NCI-H1930 (cell line): ENCODE data around the gene EXOC3L4.

Experiments
- DNase-seq, 2 experiments: peaks; one replicate each; lab custom pipeline; 2025; lab: John Stamatoyannopoulos, UW

EXOC3L4 gene

DNA sequence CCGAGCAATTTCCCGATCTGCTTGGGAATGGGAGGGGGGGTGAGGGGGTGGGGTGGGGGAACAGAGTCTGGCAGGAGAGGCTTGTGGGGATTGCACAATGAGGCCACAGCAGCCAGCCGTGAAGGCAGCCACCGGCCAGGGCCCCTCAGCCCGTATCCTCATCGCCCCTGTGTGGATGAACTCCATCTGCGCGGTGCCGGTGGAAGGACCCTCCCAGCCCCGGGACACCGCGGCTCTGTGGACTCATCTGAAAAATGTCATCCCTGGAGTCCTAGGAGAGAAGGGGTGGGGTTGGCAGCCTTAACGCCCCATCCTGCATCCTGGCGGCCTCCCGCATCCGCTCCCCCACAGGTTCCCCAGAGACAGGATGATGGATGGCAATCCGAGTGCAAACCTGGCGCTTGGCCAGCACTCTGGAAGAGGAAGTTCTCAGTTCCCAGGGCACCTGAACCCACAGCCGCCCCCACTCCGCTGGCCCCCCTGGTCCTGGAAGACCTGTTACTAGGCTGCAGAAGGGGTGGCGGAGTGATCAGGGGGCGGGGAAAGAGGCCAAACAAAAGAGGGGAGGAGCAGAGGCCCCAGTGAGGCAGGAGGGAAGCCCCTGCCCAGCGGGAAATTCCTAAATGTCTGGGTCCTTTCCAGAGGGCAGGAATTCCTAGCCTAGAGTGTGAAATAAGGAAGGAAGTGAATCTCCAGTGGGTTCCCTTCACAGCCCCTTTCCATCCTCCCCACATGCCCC lies 27.5 kb downstream of the EXOC3L4 start:
- peak in 1 of 2 experiments; percentile 8 for DNase-seq

DNA sequence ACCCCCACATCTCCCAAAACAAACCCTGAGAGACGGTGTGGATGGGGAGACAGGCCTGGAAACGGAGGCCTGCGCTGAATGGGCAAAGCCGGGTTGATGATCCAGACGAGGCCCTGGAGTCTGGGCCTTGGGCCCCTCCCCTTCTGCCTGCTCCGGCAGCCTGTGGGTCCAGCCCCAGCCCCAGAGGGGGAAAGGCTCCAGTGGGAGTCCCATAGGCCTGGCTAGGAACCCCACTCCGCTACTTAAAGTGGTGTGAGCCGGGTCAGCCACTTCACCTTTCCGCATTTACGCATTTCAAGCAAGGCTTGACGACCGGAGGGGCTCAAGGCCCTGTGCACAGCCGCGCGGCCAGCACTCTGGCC lies 28.0 kb downstream of the EXOC3L4 start:
- no peak for DNase-seq

DNA sequence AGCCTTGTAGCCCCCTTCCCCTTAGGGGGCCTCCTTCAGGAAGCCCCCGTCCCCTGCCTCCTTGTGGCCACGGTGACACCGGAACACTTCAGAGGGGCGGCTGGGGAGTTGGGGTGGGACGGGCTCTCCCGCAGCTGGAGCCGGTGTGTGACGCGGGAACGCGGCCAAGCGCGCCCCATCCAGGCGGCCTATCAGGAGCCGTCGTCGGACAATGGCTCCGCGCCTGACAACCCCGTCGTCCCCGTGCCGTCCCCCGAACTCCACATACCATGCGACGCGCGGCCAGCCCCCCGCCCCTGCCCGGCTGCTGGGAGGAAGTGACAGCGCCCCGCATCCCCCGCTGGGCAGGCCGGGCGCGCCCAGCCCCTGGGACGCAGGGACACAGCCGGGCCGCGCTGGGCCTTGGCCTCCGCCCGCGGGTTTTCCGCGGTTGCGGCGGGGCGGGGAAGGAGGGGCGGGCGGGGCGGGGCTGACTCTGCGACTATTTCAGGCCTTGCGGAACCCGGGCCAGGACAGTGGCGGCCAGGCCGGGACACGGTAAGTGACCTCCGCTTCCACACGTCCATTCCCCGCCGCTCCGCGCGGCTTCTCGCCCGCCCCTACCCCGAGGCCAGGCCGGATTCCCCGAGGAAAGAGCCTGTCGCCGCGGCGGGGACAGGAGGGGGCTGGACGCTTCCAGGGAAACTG lies 28.6 kb downstream of the EXOC3L4 start, which contains the start of gene TNFAIP2:
Gene TNFAIP2 (plus strand): TSS at position 515 of the 687 bp plus-strand sequence. CDS start 2,997 bp downstream, outside the sequence.
- DNase-seq = no peak

DNA sequence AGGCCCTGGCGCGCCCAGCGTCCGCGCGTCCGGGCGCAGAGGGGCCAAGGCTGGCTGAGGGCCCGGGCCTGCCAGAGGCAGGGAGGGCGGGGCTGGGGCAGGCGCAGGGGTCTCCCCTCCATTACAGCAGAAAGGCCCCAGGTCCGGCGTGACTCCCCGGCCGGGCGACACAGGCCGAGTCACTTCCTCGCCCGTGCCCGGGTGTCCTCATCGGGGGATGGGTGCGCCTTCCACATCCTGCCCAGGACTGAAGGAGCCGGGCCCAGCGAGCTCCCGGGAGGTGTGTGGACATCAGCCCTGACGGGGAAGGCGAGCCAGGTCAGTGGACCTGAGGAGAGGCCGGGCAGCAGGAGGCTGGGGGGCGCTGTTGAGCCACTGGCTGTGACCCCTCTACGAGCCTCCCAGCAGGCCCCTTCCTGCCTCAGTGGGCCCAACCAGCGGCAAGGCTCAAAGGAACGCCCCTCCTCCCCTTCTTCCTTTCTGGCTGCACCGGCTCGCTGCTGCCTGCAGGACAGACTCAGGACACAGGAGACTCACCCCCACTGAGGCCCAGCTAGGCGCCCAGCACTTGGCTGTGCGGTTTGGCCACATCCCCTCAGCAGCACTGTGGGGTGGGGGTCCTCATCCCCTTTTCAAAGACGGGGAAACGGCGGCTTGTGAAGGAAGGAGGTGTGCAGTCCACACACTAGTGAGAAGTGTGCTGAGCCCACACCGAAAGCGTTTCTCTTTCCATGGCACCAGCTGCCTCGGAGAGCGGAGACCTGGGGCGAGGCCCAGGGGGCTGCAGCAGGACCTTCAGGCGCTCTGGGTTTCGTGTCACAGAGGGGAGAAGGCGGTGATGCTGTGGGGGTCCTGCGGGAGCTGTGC lies 29.3 kb downstream of the EXOC3L4 start:
- no peak for DNase-seq

DNA sequence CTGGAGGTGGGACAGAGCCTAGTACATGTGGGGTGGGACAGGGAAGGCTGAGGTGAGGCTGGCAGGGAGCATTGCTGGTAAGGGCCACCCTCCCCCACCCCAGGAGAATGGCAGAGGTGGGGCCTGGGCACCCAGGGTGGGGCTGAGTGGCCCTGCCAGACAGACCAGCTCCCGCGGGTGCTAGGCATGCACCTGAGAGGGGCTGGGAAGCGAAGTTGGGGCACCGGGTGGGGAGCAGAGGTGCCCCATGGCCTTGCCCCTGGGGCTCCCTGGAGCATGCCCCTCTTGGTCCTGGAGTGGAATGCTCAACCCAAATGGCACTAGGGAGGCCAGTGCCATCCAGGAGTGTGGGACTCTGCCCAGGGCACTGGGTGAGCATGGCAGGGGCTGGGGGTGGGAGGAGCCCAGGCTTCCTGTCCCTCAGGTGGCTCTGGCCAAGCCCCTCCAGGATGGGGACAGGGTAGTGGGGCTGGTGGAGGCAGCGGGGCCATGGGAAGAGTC lies 30.0 kb downstream of the EXOC3L4 start:
- no peak for DNase-seq

DNA sequence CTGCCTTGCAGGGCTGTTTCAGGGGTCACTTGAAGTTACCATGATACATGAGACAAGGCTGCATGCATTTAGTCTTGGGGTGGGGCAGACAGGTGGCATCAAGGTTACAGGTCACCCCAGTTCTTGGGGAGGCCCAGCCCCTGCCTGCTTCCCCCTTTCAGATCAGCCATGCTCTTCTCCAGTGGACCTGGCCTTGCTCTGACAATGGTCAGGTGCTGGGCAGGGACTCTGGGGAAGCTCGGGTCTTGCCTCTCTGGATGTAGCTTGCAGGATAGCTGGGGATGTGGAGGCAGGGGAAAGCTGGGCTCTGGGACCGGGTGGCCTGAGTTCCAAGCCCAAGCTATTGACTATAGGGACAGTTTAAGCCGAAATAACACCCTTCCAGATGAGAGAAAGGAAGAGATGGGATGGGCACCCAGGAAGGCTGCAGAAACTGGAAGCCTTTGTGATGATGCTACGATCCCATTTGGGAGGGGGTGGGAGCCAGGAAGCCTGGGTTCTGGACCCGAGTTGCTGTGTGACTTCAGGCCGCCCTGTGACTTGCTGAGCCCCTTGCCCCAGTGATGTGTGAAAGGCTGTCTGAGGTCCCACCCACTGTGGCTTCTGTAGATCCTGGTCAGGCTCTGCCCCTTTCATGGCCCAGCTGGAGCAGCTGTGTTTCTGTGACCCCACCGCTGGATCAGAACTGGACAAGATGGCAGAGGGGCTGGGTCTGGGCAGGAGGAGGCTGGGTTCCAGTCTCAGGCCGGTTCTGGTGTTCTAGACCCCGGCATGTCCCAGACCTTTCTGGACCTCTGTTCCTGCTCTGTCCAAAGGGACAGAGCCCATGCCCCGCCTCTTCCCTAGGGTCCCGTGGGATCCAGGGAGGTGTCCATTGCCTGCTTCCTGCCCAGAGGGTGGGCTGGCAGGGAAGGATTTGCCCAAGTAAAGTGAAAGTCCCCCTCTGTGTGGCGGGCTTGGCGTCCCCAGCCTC lies 30.9 kb downstream of the EXOC3L4 start:
- DNase-seq = no peak

DNA sequence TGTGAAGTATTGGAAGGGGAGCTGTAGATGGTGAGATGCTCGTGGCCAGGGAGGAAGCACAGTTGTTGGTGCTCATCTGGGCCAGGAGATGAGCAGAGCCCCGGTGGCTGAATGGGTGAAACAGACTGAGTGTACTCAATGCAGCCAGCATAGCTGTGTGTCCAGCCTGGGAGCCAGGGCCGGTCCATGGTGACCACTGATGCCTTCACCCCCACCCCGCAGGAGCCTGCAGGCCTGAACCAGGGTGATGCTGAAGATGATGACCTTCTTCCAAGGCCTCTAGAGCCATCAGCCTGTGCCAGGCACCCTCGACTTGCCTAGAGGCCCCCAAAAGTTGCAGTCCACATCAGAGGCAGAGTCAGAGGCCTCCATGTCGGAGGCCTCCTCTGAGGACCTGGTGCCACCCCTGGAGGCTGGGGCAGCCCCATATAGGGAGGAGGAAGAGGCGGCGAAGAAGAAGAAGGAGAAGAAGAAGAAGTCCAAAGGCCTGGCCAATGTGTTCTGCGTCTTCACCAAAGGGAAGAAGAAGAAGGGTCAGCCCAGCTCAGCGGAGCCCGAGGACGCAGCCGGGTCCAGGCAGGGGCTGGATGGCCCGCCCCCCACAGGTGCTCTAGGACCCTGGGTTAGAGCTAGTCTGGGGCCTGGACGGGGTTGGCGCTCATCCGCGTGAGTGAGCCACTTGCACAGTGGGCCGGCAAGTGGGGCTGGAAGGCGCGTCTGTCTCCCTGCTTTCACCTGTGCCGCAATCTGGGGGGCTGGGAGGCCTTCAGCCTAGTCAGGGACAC lies 31.8 kb downstream of the EXOC3L4 start:
- DNase-seq = no peak

DNA sequence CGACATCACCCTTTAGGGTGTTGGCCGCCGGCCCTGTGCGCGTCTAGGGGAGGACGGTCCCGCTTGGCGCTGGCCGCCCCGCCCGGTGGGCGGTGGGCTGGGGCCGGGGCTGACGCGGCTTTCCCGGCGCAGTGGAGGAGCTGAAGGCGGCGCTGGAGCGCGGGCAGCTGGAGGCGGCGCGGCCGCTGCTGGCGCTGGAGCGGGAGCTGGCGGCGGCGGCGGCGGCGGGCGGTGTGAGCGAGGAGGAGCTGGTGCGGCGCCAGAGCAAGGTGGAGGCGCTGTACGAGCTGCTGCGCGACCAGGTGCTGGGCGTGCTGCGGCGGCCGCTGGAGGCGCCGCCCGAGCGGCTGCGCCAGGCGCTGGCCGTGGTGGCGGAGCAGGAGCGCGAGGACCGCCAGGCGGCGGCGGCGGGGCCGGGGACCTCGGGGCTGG lies 32.4 kb downstream of the EXOC3L4 start:
- no peak for DNase-seq

DNA sequence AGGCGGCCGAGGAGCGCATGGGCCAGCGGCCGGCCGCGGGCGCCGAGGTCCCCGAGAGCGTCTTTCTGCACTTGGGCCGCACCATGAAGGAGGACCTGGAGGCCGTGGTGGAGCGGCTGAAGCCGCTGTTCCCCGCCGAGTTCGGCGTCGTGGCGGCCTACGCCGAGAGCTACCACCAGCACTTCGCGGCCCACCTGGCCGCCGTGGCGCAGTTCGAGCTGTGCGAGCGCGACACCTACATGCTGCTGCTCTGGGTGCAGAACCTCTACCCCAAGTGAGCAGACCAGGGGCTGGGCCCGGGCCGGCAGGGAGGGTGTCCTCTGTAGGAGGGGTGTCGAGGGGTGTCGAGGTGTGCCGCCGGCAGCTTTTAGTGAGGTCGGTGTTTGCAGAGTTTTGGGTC lies 32.8 kb downstream of the EXOC3L4 start:
- DNase-seq = no peak

DNA sequence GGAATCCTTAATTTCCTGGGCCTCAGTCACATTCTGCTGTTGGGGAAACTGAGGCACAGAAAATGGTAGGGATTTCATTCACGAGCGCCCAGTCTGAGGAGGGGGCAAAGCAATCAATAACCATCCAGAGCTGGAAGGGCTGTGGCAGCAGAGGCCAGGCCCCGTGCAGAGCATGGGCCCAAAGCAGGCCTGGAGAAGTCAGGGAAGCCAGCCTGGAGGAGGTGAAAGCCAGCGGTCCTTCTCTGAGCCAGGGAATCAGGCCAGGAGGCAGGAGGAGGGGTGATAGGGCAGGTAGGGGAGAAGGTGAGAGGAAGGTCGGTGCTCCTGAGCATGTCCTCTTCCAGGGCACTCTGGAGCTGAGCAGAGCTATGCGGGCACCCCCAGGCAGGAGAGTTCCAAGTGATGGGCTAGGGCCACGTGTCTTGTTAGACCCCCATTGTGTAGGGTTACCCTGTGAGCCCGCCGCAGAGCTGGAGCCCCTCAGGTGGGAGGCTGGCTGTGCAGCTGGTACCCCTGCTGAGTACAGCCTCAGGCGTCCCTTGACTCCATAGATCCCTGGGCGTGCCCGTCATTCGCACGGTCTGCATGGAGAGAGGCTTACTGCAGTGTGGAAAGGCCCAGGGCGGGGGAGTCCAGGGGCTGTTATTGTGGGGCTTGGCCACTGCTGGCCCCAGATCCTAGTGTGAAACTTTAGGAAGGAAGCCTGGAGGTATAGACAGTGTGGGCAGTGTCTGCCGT lies 33.5 kb downstream of the EXOC3L4 start:
- DNase-seq = no peak

DNA sequence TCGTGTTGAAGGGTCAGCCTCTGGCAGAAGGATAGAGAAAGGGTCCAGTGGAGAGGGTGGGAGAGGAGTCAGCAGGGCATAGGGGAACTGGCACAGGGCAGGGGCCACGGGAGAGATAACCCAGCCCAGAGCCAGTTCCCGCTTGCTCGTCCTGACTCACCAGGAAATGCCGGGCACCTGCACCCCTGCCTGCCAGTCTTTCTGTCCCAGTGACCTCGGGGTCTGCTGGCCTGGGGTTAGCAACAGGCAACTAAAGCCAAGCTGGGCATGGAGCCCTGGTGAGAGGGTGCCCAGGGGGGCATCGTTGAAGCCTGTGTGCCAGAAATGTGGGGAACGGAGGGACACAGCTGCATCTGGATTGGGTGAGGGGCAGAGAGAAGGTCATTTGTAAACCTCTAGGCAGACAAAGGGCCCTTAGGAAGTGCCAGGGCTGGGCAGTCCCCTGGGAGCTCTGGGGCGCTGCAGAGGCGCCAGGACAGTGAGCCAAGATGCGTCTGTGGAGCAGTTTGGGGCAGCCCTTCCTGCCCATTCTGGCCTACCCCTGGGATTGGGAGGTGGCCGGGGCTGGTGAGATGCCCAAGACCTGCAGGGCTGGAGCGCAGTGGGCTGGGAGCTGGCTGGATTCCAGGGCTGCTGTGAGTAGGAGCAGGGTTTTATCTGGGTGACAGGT lies 34.2 kb downstream of the EXOC3L4 start:
- DNase-seq = no peak

DNA sequence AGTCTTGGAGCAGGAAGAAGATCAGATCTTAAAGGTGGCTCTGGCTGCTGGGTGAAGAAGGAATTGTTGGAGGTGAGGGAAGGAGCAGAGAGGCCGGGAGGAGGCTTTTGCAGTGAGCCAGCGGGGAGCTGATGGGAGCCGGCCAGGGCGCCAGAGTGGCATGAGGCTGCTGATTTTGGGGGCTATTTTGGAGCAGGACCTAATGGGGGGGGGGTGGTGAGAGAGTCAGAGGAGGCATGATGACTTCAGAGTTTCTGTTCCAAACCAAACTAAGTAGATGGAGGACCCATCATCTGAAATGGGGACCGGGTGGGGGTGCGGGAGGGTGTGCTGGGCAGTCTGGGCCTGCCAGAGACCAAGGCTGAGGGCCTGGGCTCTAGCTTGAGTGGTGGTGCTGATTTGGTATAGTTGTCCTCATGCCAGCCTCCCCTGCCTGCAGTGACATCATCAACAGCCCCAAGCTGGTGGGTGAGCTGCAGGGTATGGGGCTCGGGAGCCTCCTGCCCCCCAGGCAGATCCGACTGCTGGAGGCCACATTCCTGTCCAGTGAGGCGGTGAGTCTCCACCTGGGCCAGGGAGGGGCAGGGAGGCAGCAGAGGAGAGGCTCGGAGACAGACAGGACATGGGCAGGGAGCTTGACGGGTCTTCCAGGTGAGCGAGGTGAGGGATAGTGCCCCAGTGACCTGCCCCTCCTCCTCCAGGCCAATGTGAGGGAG lies 34.9 kb downstream of the EXOC3L4 start:
- no peak for DNase-seq

DNA sequence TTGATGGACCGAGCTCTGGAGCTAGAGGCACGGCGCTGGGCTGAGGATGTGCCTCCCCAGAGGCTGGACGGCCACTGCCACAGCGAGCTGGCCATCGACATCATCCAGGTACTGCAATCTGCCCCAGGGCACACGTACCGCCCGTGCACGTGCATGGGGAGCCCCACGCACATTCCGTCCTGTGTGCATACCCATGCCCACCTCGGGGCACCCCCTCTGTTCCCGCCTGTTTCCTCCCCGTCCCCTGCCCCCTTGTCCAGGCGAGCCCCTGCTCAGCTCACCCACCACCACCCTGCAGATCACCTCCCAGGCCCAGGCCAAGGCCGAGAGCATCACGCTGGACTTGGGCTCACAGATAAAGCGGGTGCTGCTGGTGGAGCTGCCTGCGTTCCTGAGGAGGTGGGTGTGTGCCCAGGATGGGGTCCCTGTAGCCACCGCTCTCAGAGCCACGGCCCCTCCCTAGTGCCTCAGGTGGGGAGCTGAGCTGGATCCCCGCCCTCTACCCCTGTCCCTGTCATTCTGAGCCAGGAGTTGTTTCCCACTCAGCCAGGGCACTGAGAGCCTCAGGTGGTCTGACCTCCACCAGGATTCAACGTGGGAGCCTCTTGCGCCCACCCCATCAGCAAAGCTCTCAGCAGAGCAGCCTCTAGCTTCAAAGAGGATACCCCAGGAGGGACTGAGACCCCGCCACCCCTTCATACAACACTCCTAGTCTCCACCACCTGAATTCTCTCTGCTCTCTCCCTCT lies 35.7 kb downstream of the EXOC3L4 start:
- no peak for DNase-seq

DNA sequence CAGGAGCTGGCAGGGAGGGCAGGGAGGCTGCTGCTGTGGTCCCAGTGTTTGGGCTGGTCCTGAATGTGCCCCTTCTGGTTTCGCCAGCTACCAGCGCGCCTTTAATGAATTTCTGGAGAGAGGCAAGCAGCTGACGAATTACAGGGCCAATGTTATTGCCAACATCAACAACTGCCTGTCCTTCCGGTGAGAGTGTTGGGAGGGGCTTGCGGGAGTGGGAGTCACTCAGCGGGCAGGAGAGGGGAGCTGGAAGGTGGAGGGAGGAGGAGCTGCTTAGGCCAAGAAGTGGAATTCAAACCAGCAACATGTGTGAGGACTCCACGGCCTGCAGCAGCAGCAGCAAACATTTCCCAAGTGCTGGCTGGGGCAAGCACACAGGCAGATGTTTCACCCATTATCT lies 36.4 kb downstream of the EXOC3L4 start:
- DNase-seq = no peak

DNA sequence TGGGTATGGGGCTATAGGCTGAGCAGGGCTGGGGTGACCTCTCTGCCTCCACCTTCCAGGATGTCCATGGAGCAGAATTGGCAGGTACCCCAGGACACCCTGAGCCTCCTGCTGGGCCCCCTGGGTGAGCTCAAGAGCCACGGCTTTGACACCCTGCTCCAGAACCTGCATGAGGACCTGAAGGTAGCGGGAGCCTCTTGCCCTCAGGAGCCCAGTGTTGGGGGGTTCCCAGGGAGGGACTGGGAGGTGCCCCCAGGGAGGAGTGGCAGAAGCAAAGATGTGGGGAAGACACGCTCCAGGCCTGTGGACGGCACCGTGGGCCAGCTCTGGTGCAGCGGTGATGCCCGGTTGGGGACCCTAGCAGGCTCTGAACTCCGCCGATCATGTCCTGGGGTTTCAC lies 37.1 kb downstream of the EXOC3L4 start:
- no peak for DNase-seq

DNA sequence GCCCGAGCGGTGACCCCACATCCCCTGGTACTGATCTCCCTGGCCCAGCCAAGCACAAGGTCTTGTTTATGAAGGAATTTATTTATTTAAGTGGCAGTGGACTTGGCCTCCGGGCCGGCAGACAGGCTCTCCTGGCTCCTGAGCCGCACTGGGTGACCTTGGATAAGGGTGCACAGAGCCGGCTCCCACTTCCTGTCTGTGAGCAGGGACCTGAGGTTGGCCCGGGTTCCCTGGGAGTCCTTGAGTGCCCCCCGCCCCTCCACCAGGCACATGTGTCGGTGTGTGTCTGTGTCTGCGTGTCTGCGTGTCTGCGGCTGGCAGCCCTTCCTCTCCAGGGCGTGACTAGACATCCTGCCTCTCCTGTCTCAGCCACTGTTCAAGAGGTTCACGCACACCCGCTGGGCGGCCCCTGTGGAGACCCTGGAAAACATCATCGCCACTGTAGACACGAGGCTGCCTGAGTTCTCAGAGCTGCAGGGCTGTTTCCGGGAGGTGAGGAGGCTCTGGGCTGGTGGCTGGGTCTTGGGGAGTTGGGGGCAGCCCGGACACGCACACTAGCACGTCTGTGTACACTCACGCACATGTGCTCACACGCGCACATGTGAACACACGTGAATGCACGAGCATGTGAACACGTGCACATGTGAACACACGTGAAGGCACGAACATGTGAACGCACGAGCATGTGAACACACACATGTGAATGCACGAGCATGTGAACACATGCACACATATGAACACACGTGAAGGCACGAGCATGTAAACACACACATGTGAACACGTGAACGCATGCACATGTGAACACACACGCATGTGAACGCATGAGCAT lies 38.1 kb downstream of the EXOC3L4 start:
- DNase-seq = no peak
